Activated CD8-positive, alpha-beta memory T cell treated with anti-CD3 and anti-CD28 coated beads, Interleukin-2, amount 50 U/mL, for 1 hour (primary cell): ENCODE results near the gene MRPS33.
"Not testable (repeated sequence)": the region's sequence is repeated elsewhere in the genome, so short reads cannot be mapped to it uniquely, and the experiment has no call there.

ENCODE experiments used
- DNase-seq: peaks from one replicate; pipeline ENCODE4 v3.0.0-alpha.2; 2020; ENCODE audit errors: extremely low read depth

The MRPS33 gene

DNA sequence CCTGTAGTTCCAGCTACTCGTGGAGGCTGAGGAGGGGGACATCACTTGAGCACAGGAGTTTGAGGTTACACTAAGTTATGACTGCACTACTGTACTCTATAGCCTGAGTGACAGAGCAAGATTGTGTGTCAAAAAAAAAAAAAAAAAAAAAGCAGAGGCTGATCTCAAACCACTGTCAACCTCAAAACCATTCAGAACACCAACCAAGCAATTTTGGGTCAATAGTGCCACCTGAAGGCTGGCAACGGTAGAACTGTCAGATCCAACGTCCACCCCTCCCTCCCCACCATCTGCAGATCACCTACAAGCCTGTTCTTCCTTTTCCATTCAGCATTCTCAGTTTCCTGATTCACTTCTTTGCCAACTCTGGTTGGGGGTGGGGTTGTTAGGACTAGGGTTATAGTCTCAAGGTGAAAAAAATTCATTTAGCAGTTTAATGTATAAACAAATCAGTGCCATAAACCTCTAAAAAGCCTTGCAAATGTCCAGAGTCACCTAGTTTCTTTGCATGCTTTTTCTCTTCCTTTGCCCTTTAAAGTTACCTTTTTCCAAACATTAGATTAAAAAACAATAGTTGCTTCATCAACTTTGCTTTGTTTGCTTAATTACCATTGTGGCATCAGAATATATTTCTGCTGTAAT lies 2.6 kb downstream of the MRPS33 start:
- peak; percentile 56 for DNase-seq

DNA sequence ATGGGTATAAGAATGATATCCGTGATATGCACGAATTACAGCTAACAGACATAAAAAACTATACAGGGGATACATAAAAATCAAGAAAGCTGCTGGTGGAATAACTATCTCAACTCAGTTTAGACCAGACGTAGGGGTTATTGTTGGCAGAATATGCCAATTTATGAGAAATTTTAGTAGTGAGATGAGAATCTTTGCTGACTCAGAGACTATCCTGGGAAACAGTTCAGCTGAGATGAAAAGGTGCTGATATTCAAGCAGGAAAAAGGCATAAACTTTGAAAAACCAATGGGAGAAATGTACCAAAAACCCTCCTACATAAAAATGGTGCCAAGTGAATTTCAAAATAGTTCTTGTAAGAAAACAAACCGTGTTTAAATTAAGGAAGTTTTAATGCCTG lies 3.3 kb downstream of the MRPS33 start:
- DNase-seq: no peak

DNA sequence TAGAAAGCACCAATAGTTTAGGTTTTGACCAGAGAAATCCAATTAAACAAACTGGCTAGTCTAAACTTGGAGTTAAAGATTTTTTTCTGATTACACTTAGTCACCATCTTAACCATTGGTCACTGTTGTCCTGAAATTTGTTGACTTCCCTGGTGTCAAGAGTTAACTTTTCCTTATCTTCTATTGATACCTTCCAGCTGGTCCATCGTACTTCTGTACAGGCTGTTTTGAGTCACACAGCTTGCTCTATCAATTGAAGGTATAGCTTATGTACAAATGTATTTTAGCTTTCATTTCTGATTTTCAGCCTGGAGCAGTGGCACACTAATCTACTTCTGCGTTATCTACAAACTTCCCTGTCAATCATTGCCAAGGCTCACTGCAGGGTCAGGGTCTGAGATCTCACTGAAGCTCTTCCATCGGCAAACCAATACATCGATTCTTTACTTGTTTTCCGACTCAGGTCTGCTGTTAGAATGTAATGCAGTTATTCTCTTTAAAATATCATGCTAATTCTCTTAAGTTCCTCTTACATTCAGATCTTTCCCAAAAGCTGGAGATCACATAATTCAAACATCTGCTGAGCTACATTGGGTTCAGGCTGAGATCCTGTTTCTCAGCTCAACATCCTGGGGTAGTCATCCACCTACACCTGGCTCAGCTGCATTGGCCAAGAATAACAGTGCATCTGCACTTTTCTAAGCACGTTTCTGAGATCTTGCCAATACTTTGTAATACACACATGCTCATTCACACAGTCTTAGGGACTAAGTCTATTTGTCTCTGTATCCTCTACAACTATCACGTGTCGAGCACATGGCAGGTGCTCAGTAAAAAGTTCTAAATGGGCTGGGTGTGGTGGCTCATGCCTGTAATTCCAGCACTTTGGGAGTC lies 11.3 kb downstream of the MRPS33 start:
- no peak for DNase-seq

DNA sequence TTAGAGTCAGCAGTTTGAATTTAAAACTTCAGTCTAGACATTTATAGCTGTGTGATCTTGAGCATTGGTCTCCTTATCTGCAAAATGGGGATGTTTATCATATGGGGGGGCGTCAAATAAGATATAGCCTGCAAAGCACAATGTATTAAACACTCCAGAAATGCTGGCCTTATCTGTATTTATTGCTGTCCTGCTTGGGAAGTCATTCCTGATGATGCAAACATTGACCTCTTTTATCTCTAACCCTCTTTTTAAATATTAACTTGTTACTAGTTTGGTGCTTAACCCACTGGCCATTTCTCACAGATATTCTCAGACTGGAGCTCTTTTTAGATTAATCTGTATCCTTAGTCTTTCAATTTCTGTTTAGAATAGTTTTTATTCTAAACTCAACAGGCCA lies 13.2 kb downstream of the MRPS33 start:
- no peak for DNase-seq

DNA sequence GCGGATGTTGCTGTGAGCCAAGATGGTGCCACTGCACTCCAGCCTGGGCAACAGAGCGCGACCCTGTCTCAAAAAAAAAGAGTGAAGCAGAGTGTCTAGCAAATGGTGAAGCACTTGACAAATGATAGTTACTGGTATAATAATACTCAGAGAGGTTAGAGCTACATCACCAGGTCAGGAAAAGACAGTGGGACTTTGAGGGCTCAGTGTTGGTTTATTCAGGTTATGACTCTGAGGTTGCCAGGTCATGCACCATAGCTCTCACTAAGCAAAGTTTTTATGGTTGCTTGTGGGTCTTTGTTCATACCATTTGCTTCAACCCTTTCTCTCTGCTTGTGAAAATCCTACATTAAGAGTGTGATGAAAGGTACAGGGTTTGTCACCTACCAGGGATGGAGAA lies 13.6 kb downstream of the MRPS33 start:
- no peak for DNase-seq

DNA sequence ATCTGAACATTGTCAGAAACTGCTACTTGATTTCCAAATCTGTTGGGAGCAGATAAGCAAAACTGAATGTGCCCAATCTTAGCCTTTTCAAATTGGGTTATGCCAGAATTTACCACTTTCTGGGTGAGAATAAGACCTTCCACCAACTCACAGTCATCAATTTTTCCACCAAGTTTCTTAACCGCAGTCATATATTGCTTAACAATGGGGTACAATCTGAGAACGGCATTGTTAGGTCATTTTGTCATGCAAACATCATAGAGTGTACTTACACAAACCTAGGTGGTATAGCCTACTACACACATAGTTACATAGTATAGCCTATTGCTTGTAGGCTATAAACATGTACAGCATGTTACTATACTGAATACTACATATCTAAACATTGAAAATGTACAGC lies 16.0 kb downstream of the MRPS33 start:
- no peak for DNase-seq

DNA sequence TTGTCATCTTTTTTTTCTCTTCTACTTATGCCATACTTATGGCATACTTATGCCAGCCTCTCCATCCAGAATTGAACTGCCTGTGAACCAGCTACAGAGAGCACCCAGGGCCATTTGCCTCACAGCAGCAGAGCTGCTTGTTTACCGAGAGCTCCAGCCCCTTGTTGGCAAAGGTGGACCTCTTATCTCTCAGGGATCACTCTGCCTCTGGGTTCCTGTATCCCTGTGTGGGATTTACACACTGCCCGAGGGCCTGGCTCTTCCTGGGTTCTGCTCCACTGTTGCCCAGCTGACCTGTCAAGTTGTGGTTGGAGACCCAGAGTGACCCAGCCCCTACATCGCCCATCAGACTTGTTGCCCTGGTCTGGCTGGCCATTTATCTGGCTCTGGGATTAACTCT lies 22.3 kb downstream of the MRPS33 start:
- DNase-seq: no peak

DNA sequence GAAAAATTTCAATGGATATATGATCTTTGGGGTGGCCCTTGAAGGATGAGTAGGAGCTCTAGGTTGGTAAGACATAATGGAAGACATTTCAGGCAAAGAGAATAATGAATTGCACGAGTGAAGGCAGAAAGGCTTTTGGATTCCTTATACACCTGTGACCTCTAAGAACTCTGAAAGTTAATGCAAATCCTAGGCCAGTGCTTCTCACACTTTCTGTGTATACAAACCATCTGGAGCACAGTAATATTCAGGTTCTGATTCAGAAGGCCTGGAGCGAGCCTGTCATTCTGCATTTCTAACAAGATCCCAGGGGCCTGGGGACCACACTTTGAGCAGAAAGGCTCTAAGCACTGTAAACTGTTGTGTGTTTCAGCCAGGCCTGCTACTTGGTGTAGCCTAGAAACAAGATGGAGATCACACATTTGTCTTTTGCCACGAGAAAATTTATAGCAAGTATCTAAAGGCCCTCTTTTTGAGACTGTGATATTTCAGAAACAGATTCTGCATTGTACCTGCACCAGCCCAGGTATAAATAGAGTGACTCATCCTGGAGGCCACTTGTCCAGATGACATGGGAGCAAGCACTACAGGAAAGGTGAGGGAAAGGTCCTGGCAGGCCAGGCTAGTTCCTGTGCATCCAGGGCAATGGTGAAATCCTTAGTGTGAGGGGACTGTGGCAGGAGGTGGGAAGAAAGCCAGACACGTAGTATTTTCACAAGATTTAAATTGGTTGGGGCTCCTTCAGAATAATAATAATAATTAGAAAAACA lies 24.4 kb downstream of the MRPS33 start:
- DNase-seq: no peak

DNA sequence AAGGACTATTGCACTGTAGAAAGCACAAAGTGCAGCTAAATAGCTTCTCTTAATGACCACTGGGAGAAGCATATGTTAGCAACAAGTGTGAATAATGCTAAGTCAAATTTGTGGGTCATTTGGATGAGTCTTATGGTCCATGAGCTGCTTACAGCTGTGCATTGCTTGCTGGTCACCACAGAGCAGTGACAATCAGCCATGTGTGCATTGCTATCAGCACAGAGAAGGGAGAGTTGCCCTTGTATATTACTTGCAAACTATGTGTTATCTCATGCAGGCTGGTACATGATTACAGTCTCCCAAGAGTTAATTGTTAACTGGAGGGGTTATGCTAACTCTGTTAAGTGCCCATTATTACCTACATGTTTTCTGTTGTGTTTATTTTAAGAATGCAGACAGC lies 25.7 kb downstream of the MRPS33 start:
- no peak for DNase-seq

DNA sequence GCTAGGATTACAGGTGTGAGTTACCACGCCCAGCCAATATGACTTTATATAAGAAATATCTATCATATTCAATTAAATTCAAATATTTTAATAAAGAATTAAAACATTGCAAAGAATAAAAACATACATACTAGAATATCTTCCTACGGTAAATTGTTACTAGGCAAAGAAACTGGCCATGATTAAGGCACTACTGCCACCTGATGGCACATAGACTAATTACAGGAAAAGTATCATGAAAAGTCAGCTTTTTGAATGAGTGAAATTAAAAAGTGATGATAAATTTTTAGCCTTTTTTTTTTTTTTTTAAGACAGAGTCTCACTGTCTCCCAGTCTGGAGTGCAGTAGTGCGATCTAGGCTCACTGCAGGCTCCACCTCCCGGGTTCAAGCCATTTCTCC lies 30.9 kb downstream of the MRPS33 start:
- no peak for DNase-seq

DNA sequence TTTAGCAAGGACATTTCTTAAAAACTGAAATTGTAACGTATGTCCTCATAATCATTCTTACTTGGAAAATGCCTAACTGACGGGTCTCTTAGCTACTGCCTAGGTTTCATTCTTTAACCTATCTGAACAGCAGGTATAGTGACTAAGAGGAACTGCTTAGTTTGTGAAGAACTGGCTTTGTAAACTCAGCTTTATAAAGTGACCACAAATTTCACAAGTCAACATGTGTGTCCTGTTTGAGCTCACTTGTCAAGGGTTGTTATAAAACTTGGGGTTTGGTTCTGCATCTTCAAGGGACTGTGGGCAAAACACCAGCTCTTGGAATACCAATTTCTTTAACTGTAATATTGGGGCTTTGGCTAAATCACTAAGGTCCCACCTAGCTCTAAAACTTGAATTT lies 32.2 kb downstream of the MRPS33 start:
- no peak for DNase-seq

DNA sequence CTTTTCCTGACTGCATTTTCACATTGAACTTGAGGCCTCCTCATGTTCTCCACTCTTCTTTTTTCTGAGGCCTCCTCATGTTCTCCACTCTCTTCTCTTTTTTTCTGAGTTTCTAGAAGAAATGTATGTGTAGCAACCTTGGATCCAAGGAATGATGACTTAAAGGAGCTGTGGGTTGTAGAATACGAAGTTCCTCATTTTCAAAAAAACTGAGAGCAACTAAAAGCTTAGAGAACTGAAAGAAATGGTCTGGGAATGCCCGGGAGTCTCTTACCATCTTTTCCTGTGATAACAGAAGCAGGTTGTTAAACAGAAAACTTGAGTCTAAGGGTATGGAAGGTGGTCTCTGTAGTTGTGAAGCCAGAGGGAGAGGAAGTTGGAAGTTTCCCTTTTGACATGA lies 32.8 kb downstream of the MRPS33 start:
- DNase-seq: no peak

DNA sequence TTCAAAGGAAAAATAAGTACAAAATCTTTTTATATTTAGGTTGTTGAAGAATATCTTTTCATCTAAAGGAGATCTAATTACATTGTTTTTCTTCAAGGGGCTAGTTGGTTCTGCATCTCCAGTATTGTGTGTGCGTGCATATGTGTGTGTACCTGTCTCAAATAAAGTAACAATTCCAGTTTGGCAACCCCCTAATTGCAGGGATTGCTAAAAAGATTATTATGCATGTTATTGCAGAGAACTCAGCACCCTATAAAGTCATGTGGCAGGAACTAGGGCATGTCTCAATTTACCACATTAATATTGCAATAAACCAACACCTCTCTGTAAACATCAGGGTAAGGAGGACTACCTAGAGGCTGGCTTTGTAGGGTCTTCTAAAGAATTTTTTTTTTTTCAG lies 37.0 kb downstream of the MRPS33 start:
- DNase-seq: no peak

DNA sequence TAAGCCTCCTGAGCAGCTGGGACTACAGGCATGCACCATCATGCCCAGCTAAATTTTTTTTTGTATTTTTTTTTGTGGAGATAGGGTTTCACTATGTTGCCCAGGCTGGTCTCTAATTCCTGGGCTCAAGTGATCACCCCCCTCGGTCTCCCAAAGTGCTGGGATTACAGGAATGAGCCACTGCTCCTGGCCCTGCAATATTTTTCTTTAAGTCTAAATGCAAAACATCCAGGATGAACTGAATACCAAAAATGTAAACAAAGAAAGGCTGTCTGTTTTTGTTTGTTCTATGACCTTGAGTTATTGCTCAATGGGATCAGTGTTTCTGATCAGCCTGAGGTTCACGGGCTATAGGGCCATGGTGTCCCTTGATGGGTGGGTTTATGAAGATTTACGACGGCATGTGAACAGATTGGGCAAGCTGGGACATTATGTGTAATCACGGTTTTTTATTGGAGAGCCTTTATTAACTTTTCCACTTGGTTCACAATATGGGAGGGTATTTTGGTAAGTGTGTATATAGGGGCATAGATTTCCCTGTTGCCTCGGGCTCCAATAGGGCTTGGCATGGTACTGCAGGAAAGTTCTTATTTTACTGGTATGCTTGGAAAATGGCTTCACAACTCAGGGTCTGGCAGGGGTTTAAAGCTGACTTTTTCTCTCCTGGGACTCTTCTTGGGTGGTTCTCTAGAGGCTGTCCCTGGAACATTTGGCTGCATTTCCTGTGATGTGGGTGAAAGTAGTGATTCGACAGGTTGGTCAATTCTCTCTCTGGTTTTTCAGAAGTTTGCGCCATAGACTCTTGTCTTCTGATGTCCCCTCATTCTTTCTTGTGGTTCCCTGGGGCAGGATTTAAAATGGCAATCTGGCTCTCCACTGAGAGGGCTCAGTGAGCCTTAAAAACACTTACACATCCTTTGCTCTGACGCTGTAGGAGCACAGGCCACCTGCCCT lies 41.6 kb downstream of the MRPS33 start:
- no peak for DNase-seq

DNA sequence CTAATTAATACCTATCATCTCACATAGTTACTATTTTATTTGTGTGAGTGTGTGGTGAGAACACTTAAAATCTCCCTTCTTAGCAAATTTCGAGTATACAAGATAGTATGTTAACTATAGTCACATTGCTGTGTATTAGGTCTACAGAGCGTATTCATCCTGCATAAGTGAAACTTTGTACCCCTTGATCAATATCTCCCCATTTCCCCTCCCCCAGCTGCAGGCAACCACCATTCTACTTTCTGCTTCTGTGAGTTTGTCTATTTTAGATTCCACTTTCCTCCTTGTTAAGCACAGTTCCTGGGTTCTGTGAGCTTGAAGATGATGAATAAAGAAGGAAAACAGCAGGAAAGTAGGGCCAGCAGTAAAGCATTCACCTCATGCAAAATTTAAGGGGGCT lies 42.4 kb downstream of the MRPS33 start:
- DNase-seq: no peak

DNA sequence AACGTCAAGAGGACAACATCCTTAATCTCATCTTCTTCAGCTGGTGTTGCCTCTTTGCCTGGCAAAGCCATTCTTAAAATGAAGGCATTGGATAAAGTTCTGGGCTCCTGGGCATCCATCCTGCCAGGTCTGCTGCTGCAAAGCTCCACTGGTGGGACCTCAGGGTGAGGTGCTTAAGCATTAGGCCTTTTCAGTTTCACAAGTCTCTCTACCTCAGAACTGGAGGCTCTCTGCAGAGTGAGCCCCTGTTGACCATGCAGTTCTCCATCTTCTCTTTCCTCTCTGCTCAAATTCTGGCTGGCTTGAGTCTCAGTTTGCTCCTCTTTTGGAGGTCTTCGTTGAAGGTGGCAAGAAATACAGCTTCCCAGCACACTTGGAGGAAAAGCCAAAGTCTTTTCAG lies 47.3 kb downstream of the MRPS33 start:
- no peak for DNase-seq

DNA sequence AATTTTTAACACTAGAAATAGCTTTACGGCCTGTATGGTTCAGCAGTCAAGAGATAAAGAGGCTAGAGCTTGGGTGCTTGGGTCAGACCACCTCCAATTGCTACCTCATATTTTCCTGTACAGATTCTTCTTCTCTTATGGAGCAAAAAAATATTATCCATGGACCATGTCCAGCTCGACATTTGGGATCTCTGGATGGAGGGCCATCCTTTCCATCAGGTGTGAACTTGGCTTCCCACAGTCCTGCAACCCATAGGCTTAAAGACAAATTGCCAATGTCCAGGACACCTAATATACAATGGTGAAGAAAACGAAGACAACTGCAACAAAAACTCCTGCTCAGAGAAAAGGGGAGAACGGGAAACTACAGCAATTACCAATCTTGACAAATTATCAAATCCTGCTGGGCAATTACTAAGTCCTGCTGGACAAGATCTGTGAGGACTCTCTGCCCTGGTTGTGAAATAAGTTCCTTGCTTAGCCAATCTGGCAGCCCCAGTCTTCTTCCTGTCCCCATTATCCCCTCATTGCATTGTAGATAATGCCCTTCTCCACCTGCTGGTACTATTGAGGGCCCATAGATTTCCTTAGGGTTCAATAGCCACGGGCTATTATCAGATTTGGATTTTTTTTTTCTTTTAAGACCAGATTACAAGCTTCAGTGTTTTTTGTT lies 48.1 kb downstream of the MRPS33 start:
- no peak for DNase-seq

DNA sequence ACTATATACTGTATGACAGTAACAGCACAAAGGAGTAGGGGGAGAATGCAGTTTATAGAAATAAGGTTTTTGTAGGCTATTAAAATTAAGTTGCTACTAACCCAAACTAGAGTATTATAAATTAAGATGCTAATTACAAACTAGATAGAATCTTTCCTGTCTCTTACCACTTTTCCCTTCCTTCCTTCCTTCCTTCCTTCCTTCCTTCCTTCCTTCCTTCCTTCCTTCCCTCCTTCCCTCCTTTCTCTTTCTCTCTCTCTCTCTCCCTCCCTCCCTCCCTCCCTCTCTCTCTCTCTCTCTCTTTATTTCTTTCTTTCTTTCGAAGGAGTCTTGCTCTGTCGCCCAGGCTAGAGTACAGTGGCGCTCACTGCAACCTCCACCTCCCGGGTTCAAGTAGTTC lies 53.6 kb downstream of the MRPS33 start:
- no peak for DNase-seq

DNA sequence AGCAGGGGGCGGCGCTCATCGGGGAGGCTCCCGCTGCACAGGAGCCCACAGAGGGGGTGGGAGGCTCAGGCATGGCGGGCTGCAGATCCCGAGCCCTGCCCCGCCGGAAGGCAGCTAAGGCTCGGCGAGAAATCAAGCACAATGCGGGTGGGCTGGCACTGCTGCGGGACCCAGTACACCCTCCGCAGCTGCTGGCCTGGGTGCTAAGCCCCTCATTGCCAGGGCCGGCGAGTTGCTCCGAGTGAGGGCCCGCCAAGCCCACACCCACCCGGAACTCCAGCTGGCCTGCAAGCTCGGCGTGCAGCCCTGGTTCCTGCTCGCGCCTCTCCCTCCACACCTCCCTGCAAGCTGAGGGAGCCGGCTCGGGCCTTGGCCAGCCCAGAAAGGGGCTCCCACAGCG lies 57.8 kb downstream of the MRPS33 start:
- DNase-seq: not testable (repeated sequence)
